Endothelial cell of umbilical vein (primary cell): Measurements from ENCODE around the gene CUL9.

Experiments used
- CTCF ChIP-seq, 2 donors: IDR thresholded peaks; 1 replicate in 1 of 2; 2 replicates in 1 of 2; pipeline ENCODE4 v1.5.1; 2011; ENCODE audit warnings: low read length in 2 of 2, mild to moderate bottlenecking in 2 of 2, moderate library complexity in 2 of 2, control low read depth in 1 of 2, inconsistent platforms in 1 of 2, low read depth in 1 of 2; ENCODE audit not compliant: insufficient read depth in 1 of 2; ENCODE audit errors: extremely low read depth in 1 of 2
- POLR2AphosphoS5 ChIP-seq: IDR thresholded peaks from 2 replicates; pipeline ENCODE4 v1.6.1; 2012; ENCODE audit warnings: low read depth, mild to moderate bottlenecking, control low read depth, low read length, moderate library complexity; ENCODE audit not compliant: insufficient read depth

- TF ChIP-seq CTCF (IDR thresholded peaks at IDR 0.05; ENCODE audit: extremely low read depth in 1 of 2, insufficient read depth in 1 of 2, low read depth in 1 of 2, low read length in 2 of 2): no peak
- TF ChIP-seq POLR2AphosphoS5: no peak
Observed at GRCh38 chr6:43220439-43220951, 38.5 kb downstream of the CUL9 start.
